Measurements from ENCODE around the gene MPZL2.

The MPZL2 gene

GRCh38 chr11:118216621-118217481 is 47.2 kb downstream of the MPZL2 start:
- DNase-seq = no peak

- no peak for DNase-seq
Observed at GRCh38 chr11:118215765-118216164, 48.3 kb downstream of the MPZL2 start.

- no peak for DNase-seq
Observed at GRCh38 chr11:118215262-118215661, 48.8 kb downstream of the MPZL2 start.

- peak; percentile 65 for DNase-seq
Observed at GRCh38 chr11:118214210-118214914, 49.7 kb downstream of the MPZL2 start.

- no peak for DNase-seq
Observed at GRCh38 chr11:118213781-118214180, 50.3 kb downstream of the MPZL2 start.

GRCh38 chr11:118213201-118213600 is 50.9 kb downstream of the MPZL2 start:
- DNase-seq = no peak

GRCh38 chr11:118212781-118213191 is 51.3 kb downstream of the MPZL2 start:
- peak; percentile 65 for DNase-seq

GRCh38 chr11:118212131-118212725 is 51.9 kb downstream of the MPZL2 start:
- DNase-seq = peak; percentile 50

GRCh38 chr11:118211006-118211405 is 53.1 kb downstream of the MPZL2 start:
- no peak for DNase-seq

- no peak for DNase-seq
Observed at GRCh38 chr11:118210323-118210722, 53.8 kb downstream of the MPZL2 start.

GRCh38 chr11:118209033-118209432 is 55.1 kb downstream of the MPZL2 start:
- no peak for DNase-seq

- DNase-seq = no peak
Observed at GRCh38 chr11:118207079-118207478, 57.0 kb downstream of the MPZL2 start.

GRCh38 chr11:118206391-118207031 is 57.6 kb downstream of the MPZL2 start:
- DNase-seq = peak; percentile 74

GRCh38 chr11:118205606-118206378 is 58.3 kb downstream of the MPZL2 start:
- no peak for DNase-seq
